GM12878 (cell line): ENCODE data around the gene RIPOR3.

Source experiments
- CBX3 ChIP-seq: fragments of 200-600 bp; sonication (generic); IDR thresholded peaks from 2 replicates; pipeline ENCODE4 v1.6.1; 2016; ENCODE audit warnings: low read depth, borderline replicate concordance
- ETV6 ChIP-seq, 2 experiments: fragments of 450-650 bp in 1 of 2; IDR thresholded peaks in 1 of 2; conservative IDR thresholded peaks in 1 of 2; 2 replicates each; pipeline ENCODE4 v1.6.1; 2014; ENCODE audit warnings: antibody characterized with exemption in 1 of 2, borderline replicate concordance in 1 of 2, low read depth in 1 of 2, mild to moderate bottlenecking in 1 of 2, moderate library complexity in 1 of 2
- POLR2A ChIP-seq: IDR thresholded peaks from 2 replicates; pipeline ENCODE4 v1.6.1; 2011; ENCODE audit warnings: low read depth, mild to moderate bottlenecking, low read length
- POLR2AphosphoS5 ChIP-seq: IDR thresholded peaks from 2 replicates; pipeline ENCODE4 v1.6.1; 2011; ENCODE audit warnings: mild to moderate bottlenecking, low read length, inconsistent platforms
- SREBF2 ChIP-seq: IDR thresholded peaks from 2 replicates; pipeline ENCODE4 v1.6.1; 2012; ENCODE audit warnings: mild to moderate bottlenecking, low read length
- TCF3 ChIP-seq: IDR thresholded peaks from 2 replicates; pipeline ENCODE4 v1.6.1; 2012; ENCODE audit warnings: low read depth, mild to moderate bottlenecking, low read length, borderline replicate concordance; ENCODE audit not compliant: insufficient read depth
- YY1 ChIP-seq: IDR thresholded peaks from 2 replicates; pipeline ENCODE4 v1.6.1; 2011; ENCODE audit warnings: low read depth, mild to moderate bottlenecking, low read length
- TF ChIP-seq, protein P1 (sequence below), 3 experiments: IDR thresholded peaks in 2 of 3; conservative IDR thresholded peaks in 1 of 3; 2 replicates each; pipeline ENCODE4 v1.5.1; 2011; ENCODE audit warnings: low read depth in 3 of 3, low read length in 3 of 3, mild to moderate bottlenecking in 3 of 3, control low read depth in 2 of 3, moderate library complexity in 2 of 3, inconsistent platforms in 1 of 3, mixed read lengths in 1 of 3; ENCODE audit not compliant: control insufficient read depth in 2 of 3, insufficient read depth in 1 of 3; ENCODE audit errors: extremely low read depth in 1 of 3
- TF ChIP-seq, protein P2 (sequence below): IDR thresholded peaks from 2 replicates; pipeline ENCODE4 v1.6.1; 2011; ENCODE audit warnings: low read depth, low read length, improper control_type of control experiment, borderline replicate concordance

DNA sequence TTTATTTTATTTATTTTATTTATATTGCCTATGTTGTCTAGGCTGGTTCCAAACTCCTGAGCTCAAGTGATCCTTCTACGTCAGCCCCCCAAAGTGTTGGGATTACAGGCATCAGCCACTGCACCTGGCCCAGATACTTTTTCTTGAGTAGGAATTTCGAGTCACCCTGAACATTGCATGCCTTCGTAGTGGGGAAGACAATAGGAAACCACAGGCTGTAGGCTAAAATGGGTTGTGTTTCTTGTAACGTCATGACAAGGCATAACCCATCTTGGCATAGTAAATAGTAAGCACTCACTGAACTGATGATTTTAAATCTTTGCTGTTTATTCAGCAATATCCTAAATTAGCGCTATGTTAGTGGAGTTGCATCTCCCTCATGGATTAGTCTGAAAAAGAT is 146.2 kb downstream of the RIPOR3 start:
- TF ChIP-seq CBX3 (no peak), POLR2A (no peak), TCF3 (no peak), ETV6 (conservative IDR thresholded peaks at IDR 0.05 in 1 of 2, IDR thresholded peaks at IDR 0.05 in 1 of 2; ENCODE audit: borderline replicate concordance in 1 of 2, low read depth in 1 of 2) (no peak), POLR2AphosphoS5 (no peak), YY1 (no peak), SREBF2 (no peak)
- TF ChIP-seq, protein P1, sequence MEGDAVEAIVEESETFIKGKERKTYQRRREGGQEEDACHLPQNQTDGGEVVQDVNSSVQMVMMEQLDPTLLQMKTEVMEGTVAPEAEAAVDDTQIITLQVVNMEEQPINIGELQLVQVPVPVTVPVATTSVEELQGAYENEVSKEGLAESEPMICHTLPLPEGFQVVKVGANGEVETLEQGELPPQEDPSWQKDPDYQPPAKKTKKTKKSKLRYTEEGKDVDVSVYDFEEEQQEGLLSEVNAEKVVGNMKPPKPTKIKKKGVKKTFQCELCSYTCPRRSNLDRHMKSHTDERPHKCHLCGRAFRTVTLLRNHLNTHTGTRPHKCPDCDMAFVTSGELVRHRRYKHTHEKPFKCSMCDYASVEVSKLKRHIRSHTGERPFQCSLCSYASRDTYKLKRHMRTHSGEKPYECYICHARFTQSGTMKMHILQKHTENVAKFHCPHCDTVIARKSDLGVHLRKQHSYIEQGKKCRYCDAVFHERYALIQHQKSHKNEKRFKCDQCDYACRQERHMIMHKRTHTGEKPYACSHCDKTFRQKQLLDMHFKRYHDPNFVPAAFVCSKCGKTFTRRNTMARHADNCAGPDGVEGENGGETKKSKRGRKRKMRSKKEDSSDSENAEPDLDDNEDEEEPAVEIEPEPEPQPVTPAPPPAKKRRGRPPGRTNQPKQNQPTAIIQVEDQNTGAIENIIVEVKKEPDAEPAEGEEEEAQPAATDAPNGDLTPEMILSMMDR (IDR thresholded peaks at IDR 0.05 in 2 of 3, conservative IDR thresholded peaks at IDR 0.05 in 1 of 3; ENCODE audit: control insufficient read depth in 2 of 3, extremely low read depth in 1 of 3, insufficient read depth in 1 of 3, low read depth in 3 of 3, low read length in 3 of 3) = no peak
- TF ChIP-seq, protein P2, sequence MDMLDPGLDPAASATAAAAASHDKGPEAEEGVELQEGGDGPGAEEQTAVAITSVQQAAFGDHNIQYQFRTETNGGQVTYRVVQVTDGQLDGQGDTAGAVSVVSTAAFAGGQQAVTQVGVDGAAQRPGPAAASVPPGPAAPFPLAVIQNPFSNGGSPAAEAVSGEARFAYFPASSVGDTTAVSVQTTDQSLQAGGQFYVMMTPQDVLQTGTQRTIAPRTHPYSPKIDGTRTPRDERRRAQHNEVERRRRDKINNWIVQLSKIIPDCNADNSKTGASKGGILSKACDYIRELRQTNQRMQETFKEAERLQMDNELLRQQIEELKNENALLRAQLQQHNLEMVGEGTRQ = no peak
